ENCODE results near the gene KATNAL1.

The KATNAL1 gene

GRCh38 chr13:30352121-30352520, 44.8 kb upstream of the KATNAL1 start:
- no peak for DNase-seq (ENCODE audit: low read depth)
- TF ChIP-seq CTCF (conservative IDR thresholded peaks at IDR 0.05; ENCODE audit: low read depth, low read length) = no peak
- H3K4me3 ChIP-seq (ENCODE audit: low read depth, low read length) = no peak overlapping the region

- DNase-seq (ENCODE audit: low read depth) = no peak
- H3K4me3 ChIP-seq (ENCODE audit: low read depth, low read length) = no peak overlapping the region
- TF ChIP-seq CTCF (conservative IDR thresholded peaks at IDR 0.05; ENCODE audit: low read depth, low read length) = no peak
These were observed 39.4 kb upstream of the KATNAL1 start for GRCh38 chr13:30346789-30347167.

DNA sequence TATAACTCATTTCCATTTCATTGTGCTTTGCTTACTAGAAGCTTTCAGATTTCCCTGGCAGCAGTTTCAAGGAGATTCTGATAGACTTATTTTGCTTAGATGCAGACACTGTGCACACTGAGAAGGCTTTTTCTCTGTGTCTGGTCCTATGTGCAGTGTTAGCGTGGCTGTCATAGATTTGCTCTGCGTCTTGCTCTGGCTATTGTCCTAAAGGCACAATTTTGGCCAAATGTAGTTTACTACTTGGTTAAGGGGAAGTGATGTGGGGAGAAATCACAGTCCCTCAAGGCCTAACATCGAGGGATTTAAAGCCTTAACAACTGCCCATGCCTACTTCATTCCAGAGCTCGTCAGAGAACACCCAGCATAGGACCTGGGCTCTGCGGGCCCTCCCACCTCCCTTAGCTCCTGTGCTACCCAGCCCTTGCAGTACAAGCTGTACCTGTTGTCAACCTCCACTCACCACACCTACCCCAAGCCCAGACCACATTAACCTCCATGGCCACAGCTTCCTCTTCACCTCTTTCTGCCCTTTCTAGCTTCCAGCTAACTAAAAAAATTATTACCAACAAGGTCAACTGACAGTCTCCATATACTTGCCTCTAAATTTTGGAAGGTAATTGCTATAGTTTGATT, 38.9 kb upstream of the KATNAL1 start:
- no peak overlapping the region for H3K4me3 ChIP-seq (ENCODE audit: low read depth, low read length)
- TF ChIP-seq CTCF (conservative IDR thresholded peaks at IDR 0.05; ENCODE audit: low read depth, low read length) = no peak
- DNase-seq (ENCODE audit: low read depth) = no peak

DNA sequence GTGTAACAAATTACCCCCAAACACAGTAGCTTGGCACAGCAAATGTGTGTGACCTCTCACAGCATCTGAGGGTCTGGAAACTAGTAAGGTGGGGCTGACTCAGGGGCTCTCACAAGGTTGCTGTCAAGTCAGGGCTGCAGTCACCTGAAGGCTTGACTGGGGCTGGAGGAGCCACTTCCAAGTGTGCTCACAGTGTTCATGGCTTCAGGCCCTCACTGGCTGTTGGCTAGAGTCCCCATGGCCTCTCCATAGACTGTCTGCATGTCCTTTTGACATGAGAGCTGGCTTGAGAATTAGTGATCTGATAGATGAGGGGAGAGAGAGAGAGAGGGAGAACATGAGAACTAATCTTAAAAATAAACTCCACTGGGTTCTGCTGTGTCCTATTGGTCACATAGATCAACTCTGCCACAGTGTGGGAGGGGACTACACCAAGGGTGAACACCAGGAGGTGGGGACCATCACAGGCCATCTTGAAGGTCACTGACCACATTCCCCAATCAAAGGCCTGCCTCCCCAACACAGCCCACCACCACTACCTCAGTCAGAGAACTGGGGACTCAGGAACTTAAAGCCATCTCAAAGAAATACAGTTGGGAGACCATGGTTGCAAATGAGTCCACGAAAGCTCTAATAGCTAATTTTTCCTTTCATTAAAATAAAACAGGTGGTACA, 38.2 kb upstream of the KATNAL1 start:
- no peak for DNase-seq (ENCODE audit: low read depth)
- no peak for TF ChIP-seq CTCF (conservative IDR thresholded peaks at IDR 0.05; ENCODE audit: low read depth, low read length)
- H3K4me3 ChIP-seq (ENCODE audit: low read depth, low read length) = no peak overlapping the region

DNA sequence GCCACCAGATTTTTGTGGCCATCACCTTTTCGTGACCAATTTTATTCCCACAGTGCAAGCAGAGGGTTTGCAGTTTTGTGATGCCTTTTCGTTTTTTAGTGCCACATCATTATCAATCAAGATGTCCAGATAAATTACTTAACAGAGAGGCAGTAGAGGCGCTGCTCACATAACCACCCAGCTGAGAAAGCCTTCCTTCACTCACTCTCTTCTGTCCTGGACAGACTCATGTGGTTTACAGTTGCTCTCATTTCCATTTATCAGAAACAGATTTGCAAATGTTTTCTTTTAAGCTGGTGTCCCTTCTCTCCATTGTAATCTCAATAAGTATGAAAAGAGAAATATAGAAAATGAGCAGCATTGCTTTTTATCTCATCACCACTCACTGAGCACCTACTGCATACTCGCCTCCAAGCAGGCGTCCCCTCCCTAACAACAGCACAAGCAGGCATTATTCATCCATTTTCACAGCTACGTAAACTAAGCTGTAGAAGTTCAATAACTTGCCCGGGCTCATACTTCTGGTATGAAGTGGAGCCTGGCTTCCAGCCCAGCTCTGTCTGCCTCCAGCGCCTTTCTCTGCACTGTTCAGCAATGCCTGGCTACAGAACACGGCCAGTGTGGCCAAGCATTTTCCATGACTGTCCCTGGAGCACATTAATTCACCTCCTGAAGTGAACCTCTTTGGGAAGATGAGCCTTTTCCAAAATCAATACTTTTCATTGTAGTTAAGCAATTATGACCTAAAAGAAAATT, 34.6 kb upstream of the KATNAL1 start:
- peak; percentile 93 for DNase-seq (ENCODE audit: low read depth)
- TF ChIP-seq CTCF (conservative IDR thresholded peaks at IDR 0.05; ENCODE audit: low read depth, low read length) = no peak
- no peak overlapping the region for H3K4me3 ChIP-seq (ENCODE audit: low read depth, low read length)

GRCh38 chr13:30340331-30341250, 33.2 kb upstream of the KATNAL1 start:
- DNase-seq (ENCODE audit: low read depth) = peak; percentile 82
- no peak for TF ChIP-seq CTCF (conservative IDR thresholded peaks at IDR 0.05; ENCODE audit: low read depth, low read length)
- no peak overlapping the region for H3K4me3 ChIP-seq (ENCODE audit: low read depth, low read length)

Data from choroid plexus epithelial cell (primary cell).